ENCODE results near the gene POU5F1.
A peak's percentile ranks its signal among the peaks of the same experiment; 100 is the strongest.
"Not testable (repeated sequence)": the region's sequence is repeated elsewhere in the genome, so short reads cannot be mapped to it uniquely, and the experiment has no call there.

The POU5F1 gene

DNA sequence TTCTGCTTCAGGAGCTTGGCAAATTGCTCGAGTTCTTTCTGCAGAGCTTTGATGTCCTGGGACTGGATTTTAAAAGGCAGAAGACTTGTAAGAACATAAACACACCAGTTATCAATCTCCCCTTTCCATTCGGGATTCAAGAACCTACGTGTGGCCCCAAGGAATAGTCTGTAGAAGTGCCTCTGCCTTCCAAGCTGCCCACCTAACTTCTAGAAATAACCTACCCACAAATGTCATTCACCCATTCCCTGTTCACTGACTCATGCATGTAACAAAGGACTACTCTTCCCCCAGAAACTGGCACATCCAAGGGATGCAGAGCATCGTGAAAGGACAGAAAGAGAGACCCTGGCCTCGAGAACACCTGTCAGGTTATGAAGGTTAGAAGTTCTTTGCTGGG, 4.5 kb downstream of the POU5F1 start:
- no peak for DNase-seq (ENCODE audit: low read depth in 2 of 2)

DNA sequence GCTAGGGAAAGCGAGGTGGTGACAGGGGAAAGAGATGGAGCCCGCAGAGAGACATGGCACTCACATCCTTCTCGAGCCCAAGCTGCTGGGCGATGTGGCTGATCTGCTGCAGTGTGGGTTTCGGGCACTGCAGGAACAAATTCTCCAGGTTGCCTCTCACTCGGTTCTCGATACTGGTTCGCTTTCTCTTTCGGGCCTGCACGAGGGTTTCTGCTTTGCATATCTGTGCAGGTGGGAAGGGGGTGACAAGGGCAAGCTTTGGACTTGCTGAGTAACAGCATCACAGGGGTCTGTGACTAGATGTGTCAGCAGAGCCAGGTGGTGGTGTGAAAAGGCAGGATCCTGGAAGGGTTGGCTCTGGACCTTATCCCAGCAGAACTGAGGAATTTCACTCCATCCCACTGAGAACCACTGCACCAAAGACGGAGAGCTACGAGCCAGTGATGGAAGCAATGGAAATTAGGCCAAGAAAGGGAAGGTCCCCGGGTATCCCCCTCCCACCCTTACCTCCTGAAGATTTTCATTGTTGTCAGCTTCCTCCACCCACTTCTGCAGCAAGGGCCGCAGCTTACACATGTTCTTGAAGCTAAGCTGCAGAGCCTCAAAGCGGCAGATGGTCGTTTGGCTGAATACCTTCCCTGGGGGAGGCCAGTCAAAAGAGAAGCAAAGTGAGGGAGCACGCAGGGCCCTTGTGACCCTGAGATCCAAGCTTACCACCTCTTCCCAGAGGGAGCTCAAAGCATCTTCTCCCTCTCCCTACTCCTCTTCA, 5.2 kb downstream of the POU5F1 start:
- not testable (repeated sequence) for DNase-seq (ENCODE audit: low read depth in 2 of 2)

DNA sequence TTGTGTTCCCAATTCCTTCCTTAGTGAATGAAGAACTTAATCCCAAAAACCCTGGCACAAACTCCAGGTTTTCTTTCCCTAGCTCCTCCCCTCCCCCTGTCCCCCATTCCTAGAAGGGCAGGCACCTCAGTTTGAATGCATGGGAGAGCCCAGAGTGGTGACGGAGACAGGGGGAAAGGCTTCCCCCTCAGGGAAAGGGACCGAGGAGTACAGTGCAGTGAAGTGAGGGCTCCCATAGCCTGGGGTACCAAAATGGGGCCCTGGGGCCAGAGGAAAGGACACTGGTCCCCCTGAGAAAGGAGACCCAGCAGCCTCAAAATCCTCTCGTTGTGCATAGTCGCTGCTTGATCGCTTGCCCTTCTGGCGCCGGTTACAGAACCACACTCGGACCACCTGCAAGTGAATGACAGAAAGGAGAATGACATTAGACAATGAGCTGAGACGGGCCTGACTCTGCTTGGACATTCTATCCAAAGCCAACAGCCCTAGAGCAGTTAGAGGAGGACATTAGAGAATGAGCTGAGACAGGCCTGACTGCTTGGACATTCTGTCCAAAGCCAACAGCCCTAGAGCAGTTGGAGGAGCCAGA, 5.9 kb downstream of the POU5F1 start:
- not testable (repeated sequence) for DNase-seq (ENCODE audit: low read depth in 2 of 2)

DNA sequence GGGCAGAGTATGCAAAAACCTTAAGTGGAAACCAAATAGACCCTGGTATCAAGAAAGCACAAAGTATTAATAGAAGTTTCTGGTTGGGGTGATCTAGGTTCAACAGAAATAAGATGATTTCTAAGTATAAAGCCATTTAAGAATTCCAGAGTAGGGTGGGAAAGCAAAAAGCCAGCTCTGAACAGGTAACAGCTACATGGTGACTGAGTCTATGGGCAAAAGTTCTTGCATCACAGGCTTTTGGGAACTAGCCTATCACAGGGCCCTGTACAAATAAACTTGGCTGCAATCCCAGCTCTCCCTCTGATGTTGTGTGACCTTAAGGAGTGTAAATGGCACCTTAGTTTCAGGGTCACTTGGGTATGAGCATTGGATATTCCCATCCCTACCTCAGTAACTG, 6.6 kb downstream of the POU5F1 start:
- DNase-seq (ENCODE audit: low read depth in 2 of 2), result no peak

DNA sequence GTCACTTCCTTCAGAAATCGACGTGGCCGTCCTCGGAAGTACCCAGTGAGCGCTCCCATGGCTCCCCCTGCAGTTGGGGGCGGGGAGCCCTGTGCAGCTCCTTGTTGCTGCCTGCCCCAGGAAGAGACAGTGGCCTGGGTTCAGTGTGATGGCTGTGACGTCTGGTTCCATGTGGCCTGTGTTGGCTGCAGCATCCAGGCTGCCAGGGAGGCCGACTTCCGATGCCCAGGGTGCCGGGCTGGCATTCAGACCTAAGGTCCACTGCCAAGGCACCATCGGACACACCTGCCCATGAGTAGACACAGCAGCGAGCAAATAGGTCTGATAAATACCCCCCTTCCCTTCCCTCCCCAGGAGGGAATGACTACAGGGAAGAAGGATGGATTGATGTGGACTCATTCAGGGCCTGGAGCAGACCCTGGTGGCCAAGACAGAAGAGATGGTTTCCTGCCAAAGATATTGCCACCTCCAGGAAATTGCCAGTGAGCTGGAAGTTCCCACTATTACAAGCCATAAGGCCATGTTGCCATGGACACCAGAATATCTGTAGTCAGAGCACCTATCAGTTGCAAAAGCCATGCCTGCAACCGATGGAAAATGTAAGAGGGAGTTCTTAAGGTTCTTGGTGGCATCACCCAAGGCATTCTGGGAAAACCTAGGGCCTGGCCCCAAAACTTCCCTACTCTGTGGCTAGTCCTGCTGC, 7.9 kb downstream of the POU5F1 start:
- DNase-seq (ENCODE audit: low read depth in 2 of 2), result no peak

DNA sequence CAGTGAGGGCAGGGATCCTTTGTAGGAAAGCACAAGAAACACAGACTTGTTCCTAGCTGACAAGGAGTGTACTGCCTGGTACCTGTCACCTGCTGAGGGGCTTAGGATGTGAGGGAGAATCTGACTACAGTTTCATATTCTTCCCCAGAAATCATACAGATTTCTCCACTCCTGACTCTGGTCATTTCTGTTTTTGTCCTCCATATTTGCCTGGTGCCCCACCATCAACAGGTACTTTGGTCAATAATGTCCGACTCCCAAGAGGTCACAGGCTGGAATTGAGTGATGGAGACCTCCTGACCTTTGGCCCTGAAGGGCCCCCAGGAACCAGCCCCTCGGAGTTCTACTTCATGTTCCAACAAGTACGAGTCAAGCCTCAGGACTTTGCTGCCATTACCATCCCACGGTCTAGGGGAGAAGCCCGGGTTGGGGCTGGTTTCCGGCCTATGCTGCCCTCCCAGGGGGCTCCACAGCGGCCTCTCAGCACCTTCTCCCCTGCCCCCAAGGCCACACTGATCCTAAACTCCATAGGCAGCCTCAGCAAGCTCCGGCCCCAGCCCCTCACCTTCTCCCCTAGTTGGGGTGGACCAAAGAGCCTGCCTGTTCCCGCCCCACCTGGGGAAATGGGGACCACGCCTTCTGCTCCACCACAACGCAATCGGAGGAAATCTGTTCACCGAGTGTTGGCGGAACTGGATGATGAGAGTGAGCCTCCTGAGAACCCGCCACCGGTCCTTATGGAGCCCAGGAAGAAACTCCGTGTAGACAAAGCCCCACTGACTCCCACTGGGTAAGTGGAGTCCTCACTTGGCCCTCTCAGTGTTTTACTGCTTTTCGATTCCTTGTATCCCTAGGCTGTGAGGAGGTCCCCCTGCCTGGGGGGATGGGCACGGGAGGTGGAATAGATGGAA, 9.0 kb downstream of the POU5F1 start:
- DNase-seq (ENCODE audit: low read depth in 2 of 2), result no peak

DNA sequence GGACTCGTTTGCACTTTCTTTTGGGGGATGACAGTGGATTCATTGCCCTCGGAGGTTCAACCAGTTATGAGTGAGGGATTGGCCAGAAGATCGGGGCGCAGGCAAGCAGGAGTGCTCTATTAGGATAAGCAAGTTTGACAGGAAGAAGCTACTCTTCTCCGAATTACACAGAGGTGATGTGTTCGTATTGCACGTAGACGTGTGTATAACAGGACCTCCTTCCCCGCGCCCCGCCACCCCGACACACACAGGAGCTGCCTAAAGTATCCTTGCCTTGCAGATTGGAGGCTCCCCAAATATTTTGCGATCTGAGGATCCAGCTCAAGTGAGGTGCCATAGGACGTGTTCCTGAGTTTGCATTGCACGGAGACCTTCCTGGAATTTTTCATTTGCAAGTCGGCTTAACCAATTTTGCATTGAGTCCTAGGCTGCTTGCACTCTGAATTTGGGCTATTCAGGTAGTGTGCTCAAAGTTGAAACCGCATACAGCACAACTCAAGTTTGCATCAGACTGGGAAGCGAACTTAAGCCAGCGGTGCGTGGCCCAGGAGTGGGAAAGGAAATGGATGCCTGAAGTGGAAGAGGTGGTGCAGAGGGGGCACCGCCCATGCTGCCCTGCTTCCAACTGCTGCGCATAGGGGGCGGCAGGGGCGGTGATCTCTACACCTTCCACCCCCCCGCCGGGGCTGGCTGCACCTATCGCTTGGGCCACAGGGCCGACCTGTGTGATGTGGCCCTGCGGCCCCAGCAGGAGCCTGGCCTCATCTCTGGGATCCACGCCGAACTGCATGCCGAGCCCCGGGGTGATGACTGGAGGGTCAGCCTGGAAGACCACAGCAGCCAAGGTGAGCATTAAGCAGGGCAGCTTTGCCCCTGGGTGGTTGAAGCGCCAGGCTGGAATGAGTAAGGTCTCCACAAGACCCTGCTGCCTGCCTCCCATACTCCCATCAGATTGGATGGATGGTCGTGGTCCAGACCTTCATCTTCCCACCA, 11.3 kb downstream of the POU5F1 start:
- no peak for DNase-seq (ENCODE audit: low read depth in 2 of 2)

DNA sequence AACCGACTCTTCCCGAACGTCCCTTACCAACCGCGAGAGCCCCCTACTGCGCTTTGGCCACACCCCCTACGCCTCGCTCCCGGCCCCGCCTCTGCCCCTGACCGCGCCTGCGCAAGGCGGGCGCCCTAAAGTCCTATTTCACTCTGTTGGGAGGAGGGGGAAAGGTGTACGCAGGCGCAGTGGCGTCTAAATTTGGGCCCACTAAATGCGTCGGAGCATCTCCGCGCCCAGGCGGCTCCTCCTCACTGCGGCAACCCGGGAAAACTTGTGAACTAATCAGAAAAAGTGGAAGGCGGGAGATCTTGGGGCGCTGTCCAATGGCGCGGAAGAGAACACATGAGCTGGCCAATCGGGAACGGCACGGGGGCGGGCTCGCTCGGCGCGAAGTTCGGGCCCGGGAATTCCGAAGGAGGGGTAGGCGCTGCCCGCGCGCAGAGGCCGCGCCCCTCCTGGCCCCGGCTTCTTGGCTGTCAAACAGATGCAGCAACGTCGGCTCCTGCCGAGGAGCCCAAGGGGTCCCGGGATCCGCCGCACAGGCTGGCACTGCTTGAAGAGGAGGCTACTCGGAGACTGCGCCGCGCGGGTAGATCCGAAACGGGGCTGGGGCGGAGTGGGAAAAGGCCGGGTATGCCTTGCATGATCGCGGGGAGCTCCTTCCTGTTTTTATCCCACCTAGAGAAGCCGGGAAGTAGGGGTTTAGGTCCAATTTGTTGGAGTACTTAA, 12.2 kb downstream of the POU5F1 start, which contains the start of gene TCF19:
Gene TCF19, plus strand, starts transcription at position 450 of the 723 bp plus-strand sequence. CDS start 881 bp downstream, outside the sequence.
- DNase-seq (ENCODE audit: low read depth in 2 of 2), result peak; percentile 98 to 99

DNA sequence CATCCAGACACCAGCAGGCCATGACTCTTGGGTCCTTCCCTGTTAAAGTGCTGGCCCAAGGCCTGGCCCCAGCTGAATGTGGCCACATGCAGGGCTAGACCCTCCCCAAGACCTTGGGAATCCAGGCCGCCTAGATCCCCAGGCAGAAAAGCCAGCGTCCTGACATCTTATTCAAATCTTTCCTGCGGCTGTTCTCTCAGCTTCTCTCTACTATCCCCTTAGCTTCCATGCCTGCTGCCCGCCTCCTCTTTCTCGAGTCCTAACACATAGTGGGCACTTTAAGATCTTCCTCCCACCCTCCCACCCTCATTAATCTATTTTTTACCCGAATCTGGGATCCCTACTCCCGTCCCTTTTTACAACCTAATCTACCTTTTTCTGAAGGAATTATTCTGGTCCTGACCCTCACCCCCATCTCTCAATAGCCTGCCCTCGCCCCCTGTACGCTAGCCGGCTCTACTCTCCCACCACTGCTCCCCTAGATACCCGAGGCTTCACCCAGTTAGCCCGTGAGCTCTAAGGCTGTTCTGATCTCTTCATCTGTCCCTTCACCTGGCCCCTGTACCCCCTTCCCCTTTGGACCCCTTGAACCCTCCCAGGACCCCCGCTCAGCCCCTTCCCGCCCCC, 12.9 kb downstream of the POU5F1 start, which contains the start of gene CCHCR1:
Gene CCHCR1, minus strand, starts transcription at position 290 of the 627 bp plus-strand sequence. Its CDS starts 202 bp downstream, at position 88.
- DNase-seq (ENCODE audit: low read depth in 2 of 2), result no peak

DNA sequence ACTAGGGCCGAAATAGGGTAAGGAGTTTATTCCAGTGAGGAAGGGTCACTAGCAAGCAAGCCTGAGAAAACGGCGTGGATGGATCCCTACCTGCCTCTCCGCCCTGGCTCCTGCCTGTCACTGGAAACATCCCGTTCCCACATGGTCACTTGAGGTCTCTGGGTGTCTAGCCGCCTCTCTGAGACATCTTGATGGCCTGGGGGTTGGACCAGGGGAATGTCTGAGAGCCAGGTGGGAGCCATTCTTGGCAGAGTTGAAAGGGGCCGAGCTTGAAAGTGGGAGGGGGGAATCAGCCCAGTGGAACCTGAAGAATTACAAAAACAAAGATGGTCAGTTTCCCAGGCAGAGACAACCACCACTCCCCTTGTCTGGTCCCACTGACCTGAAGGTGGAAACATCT, 13.8 kb downstream of the POU5F1 start:
- no peak for DNase-seq (ENCODE audit: low read depth in 2 of 2)

DNA sequence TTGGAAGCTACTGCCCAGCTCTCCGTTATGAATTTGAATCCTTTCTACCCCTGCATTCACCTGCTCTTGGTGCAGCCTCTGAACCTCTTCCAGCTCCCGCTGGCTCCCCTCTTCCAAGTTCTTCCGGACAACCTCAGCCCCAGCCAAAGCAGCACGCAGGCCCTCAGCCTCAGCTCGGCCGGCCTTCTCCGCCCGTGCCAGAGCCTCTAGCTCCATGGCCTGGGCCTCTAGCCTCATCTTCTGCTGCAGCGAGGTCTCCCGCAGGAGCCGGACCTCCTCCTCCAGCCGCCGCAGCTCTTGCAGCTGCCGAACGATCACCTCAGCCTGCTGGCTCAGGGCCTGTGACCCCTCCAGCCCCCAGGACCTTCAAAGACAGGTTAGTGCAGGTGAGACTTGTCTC, 16.0 kb downstream of the POU5F1 start:
- no peak for DNase-seq (ENCODE audit: low read depth in 2 of 2)

DNA sequence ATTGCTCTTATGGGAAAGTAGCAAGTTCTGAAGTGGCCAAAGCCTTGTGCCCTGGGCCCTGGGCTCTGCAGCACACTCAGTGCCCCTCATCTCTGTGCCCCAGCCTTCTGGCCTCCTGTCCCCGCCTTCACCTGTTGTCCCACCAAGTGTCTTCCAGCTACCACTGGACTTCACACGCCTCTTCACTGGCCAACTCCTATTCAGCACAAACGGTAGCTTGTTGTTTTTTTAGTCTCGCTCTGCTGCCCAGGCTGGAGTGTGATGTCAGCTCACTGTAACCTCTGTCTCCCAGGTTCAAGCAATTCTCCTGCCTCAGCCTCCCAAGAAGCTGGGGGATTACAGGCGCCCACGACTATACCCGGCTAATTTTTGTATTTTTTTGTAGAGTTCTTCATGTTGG, 17.7 kb downstream of the POU5F1 start:
- DNase-seq (ENCODE audit: low read depth in 2 of 2), result no peak

DNA sequence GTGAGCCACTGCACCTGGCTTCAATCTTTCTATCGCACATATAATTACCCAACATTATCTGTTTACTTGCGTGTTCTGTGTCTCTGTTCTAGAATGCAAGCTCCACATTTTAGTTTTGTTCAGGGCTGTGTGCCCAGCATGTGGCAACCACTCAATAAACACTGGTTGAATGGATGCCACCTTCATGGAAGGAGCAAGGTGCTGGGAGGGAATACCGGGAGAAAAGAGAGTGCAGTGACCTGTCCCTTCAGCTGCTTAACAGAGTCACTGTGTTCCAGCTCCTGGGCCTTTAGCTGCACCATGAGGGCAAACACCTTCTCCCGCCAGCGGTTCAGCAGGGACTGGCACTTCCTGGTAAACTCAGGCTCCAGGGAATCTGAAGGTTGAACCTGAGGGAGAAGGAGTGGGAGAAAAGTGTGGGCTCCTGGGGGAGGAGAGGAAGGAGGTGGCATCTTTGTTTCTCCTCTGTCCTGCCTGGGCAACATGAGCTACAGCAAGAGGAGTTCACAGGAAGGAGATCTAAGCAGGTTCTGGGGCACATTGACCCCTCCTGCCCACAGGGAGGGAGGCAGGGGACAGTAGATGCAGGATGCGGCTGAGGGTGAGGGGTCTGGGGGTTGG, 20.5 kb downstream of the POU5F1 start:
- DNase-seq (ENCODE audit: low read depth in 2 of 2), result no peak

DNA sequence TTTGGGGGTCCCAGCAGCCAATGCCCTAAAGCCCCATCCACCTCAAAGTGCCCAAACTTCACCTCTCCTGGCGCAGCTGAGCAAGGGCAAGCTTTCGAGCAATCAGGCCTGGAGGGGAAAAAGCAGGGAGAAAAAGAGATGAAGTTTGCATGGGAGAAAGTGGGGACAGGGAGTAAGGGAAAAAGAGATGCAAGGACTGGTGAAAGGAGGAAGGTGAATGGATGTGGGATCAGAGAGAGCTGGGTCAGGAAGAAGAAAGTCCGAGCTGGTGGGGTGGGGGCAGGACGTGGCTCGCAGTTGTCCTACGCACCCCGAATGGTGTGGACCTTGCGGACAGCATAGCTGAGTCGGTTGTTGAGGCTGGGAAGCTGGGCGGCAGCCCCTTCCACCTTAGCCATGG, 25.1 kb downstream of the POU5F1 start:
- no peak for DNase-seq (ENCODE audit: low read depth in 2 of 2)

DNA sequence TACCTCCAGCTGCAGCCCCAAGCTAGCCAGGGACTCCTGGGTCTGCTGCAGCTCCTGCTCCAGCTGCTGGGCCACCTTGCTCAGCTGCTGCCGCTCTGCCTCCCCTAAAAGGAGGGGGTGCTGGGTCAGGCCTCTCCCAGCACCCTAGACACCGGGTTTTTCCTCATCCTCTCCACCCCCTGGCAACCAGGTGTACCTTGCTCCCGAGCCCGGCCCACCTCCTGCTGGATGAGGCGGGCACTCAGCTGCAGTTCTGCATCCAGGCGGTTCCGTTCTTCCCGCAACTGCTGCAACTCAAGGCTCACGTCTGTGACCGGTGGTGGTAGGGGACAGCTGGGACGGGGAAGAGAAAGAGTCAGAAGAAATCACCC, 25.5 kb downstream of the POU5F1 start:
- DNase-seq (ENCODE audit: low read depth in 2 of 2), result no peak

DNA sequence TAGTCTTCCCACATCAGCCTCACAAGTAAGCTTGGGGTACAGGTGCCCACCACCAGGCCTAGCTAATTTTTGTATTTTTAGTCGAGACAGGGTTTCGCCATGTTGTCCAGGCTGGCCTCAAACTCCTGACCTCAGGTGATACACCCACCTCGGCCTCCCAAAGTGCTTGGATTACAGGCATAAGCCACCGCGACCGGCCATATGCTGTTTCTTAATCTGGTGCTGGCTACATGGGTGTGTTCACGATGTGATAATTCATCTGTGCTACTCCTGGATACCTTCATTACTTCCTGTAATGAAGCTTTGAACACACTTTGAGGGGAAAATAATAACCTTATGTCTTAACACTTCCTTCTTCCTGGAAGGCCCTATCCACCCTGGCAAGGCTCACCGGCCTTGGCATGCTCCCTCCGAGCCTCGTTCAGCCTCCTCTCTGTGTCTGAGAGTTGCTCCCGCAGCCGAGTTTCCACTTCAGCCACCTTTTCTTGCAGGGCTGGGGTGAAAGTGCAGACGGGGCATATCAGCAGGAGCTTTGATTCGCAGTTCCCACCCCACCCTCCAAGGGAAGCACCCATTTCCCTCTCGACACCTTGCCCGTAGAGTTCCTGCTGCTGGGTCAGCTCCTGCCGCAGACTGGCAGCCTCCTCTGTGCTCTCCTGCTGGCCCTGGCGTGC, 26.0 kb downstream of the POU5F1 start:
- DNase-seq (ENCODE audit: low read depth in 2 of 2), result no peak

DNA sequence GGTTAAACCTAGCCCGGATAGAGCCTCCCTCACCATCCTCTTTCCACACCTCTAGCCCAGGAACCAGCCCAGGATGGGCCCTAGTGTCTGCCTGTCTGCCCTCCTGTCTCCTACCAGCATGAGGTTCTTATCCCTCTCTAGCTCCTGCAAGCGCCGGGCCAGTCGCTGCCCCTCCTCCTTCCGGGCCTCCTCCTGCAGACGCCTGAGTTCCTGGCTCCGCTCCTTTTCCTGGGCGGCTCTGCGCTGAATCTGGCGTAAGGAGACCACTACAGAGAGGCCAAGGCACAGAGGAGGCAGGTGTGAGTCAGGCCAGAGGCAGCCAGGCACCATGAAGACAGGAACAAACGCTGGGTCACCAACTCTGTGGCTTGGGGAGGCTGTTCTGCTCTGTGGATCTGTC, 27.3 kb downstream of the POU5F1 start:
- DNase-seq (ENCODE audit: low read depth in 2 of 2), result no peak

DNA sequence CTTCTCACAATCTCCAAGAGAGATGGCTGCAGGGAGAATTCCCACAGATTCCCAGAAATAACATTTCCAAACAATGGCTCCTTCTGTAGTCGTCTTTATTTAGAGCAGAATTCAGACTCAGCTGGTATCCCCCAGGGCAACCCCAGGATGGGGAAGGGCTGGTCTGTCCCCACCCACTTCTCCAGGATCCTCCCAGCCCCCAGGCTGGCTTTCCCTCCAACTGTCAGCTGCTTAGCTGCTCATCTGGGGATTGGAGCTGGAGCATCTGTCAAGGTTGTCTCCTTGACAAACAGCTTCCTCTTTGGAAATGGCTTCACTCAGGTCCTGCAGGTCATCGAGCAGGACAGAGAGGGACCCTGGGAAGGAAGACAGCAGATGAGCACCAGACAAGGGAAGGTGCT, 28.1 kb downstream of the POU5F1 start:
- DNase-seq (ENCODE audit: low read depth in 2 of 2), result no peak

All from stimulated activated CD8-positive, alpha-beta memory T cell treated with anti-CD3 and anti-CD28 coated beads, Interleukin-7, amount 100 ng/mL, for 1 hour (primary cell).